PC-3 (cell line): ENCODE results near the gene NTRK2. TPM values are rescaled to one million over a fixed set of nuclear protein-coding genes. Genes with fewer than 3 reads are reported as not detected.

Source experiments
- ATAC-seq: fragments of 200-7000 bp; cut with Tn5 transposase; 2 replicates; pipeline ENCODE4 v1.9.1; 2020; ENCODE audit warnings: mild to moderate bottlenecking, moderate library complexity
- BruUV-seq: library from RNA; stranded (reverse); fragments of 400-500 nt; replicated peaks from 2 replicates; lab custom pipeline; 2021; lab: Mats Ljungman, UMichigan
- CTCF ChIA-PET: fragments of 300-600 bp; sonication (Branson Sonifier 250); formaldehyde crosslinking; loops from one replicate; lab custom pipeline; 2022; ENCODE audit warnings: antibody characterized with exemption; lab: Charles Lee
- POLR2A ChIA-PET: fragments of 300-600 bp; sonication (Branson Sonifier 250); formaldehyde crosslinking; loops from one replicate; lab custom pipeline; 2022; ENCODE audit warnings: antibody characterized with exemption; ENCODE audit not compliant: unreplicated experiment; lab: Charles Lee
- DNase-seq: peaks from one replicate; pipeline ENCODE4 v3.0.0-alpha.2; 2015
- H2AFZ ChIP-seq: fragments of 300-600 bp; sonication (generic); 2 replicates; pipeline ENCODE4 v1.6.0; 2016; ENCODE audit warnings: antibody characterized with exemption, low read length
- H3F3A ChIP-seq: fragments of 300-600 bp; sonication (generic); one replicate; pipeline ENCODE4 v1.6.0; 2017; ENCODE audit warnings: antibody characterized with exemption, low read length, control low read depth, mild to moderate bottlenecking; ENCODE audit not compliant: unreplicated experiment
- H3K27ac ChIP-seq: fragments of 300-600 bp; sonication (generic); 2 replicates; pipeline ENCODE4 v1.5.1; 2016; ENCODE audit warnings: mild to moderate bottlenecking, low read length
- H3K27me3 ChIP-seq: fragments of 300-600 bp; sonication (generic); 2 replicates; pipeline ENCODE4 v1.6.1; 2016; ENCODE audit warnings: low read length, mixed read lengths
- H3K36me3 ChIP-seq: fragments of 300-600 bp; sonication (generic); 2 replicates; pipeline ENCODE4 v1.6.1; 2016; ENCODE audit warnings: low read depth, mixed run types, low read length, mixed read lengths
- H3K4me1 ChIP-seq: fragments of 300-600 bp; sonication (generic); 2 replicates; pipeline ENCODE4 v1.5.1; 2016; ENCODE audit warnings: low read length; ENCODE audit not compliant: insufficient read depth
- H3K4me2 ChIP-seq: fragments of 300-600 bp; sonication (generic); 2 replicates; pipeline ENCODE4 v1.6.0; 2016; ENCODE audit warnings: low read length
- H3K4me3 ChIP-seq: fragments of 300-600 bp; sonication (generic); 2 replicates; pipeline ENCODE4 v1.5.1; 2016; ENCODE audit warnings: mild to moderate bottlenecking, low read length, mixed read lengths
- H3K79me2 ChIP-seq: fragments of 300-600 bp; sonication (generic); 2 replicates; pipeline ENCODE4 v1.6.1; 2017; ENCODE audit warnings: low read length, mixed read lengths
- H3K9ac ChIP-seq: fragments of 300-600 bp; sonication (generic); 2 replicates; pipeline ENCODE4 v1.6.0; 2016; ENCODE audit warnings: mild to moderate bottlenecking, low read length
- H3K9me2 ChIP-seq: fragments of 300-600 bp; sonication (generic); replicated peaks from 2 replicates; pipeline ENCODE4 v1.6.1; 2016; ENCODE audit warnings: mixed run types, low read length, mixed read lengths
- H3K9me3 ChIP-seq: fragments of 300-600 bp; sonication (generic); 2 replicates; pipeline ENCODE4 v1.6.1; 2016; ENCODE audit warnings: low read length, mixed read lengths
- H4K20me1 ChIP-seq: fragments of 300-600 bp; sonication (generic); 2 replicates; pipeline ENCODE4 v1.6.1; 2016; ENCODE audit warnings: low read length, mixed read lengths
- EZH2 ChIP-seq: fragments of 300-600 bp; sonication (generic); IDR thresholded peaks from one replicate; pipeline ENCODE4 v1.6.1; 2017; ENCODE audit warnings: antibody characterized with exemption, mild to moderate bottlenecking, low read length; ENCODE audit not compliant: unreplicated experiment
- EZH2phosphoT487 ChIP-seq: fragments of 300-600 bp; sonication (generic); IDR thresholded peaks from 2 replicates; pipeline ENCODE4 v1.6.1; 2018; ENCODE audit warnings: mild to moderate bottlenecking, antibody characterized with exemption, low read length, borderline replicate concordance
- intact Hi-C: fragments of 100-400 bp; cut with micrococcal nuclease; formaldehyde crosslinking; loops from 2 replicates; pipeline ENCODE4 v1.9.0; 2023
- total RNA-seq: library from RNA; depleted of rRNA; stranded (reverse); fragments of >200 nt; gene quantifications from 2 replicates; pipeline ENCODE4 v1.2.3, GENCODE V29; 2014
- TF ChIP-seq, protein P1 (sequence below): fragments of 300-600 bp; sonication (generic); conservative IDR thresholded peaks from 2 replicates; pipeline ENCODE4 v1.5.1; 2017; ENCODE audit warnings: antibody characterized with exemption, low read depth, mild to moderate bottlenecking, low read length

NTRK2 gene
- total RNA-seq, 1 experiment from 2014 or later, result not detected

DNA sequence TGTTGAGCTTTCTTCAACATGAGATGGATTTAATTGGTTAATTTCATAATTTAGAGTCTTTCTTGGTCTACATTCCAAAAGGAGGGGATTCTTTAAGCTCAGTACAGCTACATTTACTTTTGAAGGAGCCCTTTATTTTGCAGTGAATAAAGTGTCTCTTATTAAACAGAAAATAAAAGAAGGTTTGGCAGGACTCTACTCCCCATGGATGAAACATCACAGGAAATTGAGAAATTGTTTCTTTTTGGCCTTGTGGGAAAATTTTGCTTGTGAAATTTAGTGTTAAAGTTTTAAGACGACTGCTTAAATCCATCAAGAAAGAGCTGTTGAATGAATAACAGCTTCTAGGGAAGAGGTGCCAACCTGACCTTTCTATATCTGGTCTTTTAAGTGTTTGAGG lies 187.7 kb downstream of the NTRK2 start:
- no peak overlapping the region for H2AFZ ChIP-seq
- H4K20me1 ChIP-seq, result no peaks in the 10 kb centered on the region
- H3K27me3 ChIP-seq, result no peaks in the 10 kb centered on the region; the same call in 1 of the 2 replicates
- no peak for DNase-seq
- intact Hi-C loops, result no loop called here
- no peak overlapping the region for H3K4me3 ChIP-seq
- no peaks in the 10 kb centered on the region for H3K79me2 ChIP-seq
- no peak for ATAC-seq
- no peaks in the 10 kb centered on the region for H3K36me3 ChIP-seq
- no peak for TF ChIP-seq EZH2
- TF ChIP-seq EZH2phosphoT487, result no peak
- TF ChIP-seq, protein P1, sequence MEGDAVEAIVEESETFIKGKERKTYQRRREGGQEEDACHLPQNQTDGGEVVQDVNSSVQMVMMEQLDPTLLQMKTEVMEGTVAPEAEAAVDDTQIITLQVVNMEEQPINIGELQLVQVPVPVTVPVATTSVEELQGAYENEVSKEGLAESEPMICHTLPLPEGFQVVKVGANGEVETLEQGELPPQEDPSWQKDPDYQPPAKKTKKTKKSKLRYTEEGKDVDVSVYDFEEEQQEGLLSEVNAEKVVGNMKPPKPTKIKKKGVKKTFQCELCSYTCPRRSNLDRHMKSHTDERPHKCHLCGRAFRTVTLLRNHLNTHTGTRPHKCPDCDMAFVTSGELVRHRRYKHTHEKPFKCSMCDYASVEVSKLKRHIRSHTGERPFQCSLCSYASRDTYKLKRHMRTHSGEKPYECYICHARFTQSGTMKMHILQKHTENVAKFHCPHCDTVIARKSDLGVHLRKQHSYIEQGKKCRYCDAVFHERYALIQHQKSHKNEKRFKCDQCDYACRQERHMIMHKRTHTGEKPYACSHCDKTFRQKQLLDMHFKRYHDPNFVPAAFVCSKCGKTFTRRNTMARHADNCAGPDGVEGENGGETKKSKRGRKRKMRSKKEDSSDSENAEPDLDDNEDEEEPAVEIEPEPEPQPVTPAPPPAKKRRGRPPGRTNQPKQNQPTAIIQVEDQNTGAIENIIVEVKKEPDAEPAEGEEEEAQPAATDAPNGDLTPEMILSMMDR, result no peak
- BruUV-seq, result no TSS peak
- POLR2A ChIA-PET, result no interaction called here
- CTCF ChIA-PET, result no interaction called here
- no peak overlapping the region for H3K27ac ChIP-seq
- H3K4me1 ChIP-seq, result no peaks in the 10 kb centered on the region
- H3K9me2 ChIP-seq, result no peaks in the 10 kb centered on the region
- no peaks in the 10 kb centered on the region for H3F3A ChIP-seq
- H3K9me3 ChIP-seq, result no peaks in the 10 kb centered on the region
- H3K4me2 ChIP-seq, result no peak overlapping the region
- no peak overlapping the region for H3K9ac ChIP-seq

DNA sequence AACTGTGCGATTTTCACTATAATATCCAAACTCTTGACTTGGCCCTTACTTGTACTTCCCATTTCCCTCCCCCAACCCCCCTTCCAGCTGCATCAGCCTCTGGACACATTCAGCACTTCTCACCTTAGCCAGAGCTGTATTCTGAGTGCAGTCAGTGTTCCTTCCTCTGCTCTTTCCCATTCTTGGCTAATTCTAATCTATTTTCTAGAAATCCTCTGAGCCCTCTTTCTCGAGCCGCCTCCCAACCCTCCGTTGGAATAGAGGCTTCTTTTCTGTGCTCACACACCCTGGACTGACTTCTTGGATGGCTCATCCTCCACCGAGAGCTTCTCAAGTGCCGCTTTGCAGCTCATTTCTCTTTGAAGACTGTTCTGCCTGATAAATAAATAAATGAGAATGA lies 188.8 kb downstream of the NTRK2 start:
- Histone ChIP-seq H2AFZ (no peak overlapping the region), H3K27ac (no peak overlapping the region), H3K4me2 (no peak overlapping the region), H3K9me3 (no peaks in the 10 kb centered on the region), H3K4me1 (no peaks in the 10 kb centered on the region), H3K9me2 (no peaks in the 10 kb centered on the region), H3F3A (no peaks in the 10 kb centered on the region), H3K9ac (no peak overlapping the region), H3K79me2 (no peaks in the 10 kb centered on the region), H4K20me1 (no peaks in the 10 kb centered on the region), H3K4me3 (no peak overlapping the region), H3K36me3 (no peaks in the 10 kb centered on the region), H3K27me3 (no peaks in the 10 kb centered on the region; the same call in 1 of the 2 replicates)
- TF ChIP-seq EZH2phosphoT487, result no peak
- ATAC-seq, result no peak
- no peak for DNase-seq
- POLR2A ChIA-PET, result no interaction called here
- CTCF ChIA-PET, result no interaction called here
- intact Hi-C loops, result no loop called here
- no TSS peak for BruUV-seq

DNA sequence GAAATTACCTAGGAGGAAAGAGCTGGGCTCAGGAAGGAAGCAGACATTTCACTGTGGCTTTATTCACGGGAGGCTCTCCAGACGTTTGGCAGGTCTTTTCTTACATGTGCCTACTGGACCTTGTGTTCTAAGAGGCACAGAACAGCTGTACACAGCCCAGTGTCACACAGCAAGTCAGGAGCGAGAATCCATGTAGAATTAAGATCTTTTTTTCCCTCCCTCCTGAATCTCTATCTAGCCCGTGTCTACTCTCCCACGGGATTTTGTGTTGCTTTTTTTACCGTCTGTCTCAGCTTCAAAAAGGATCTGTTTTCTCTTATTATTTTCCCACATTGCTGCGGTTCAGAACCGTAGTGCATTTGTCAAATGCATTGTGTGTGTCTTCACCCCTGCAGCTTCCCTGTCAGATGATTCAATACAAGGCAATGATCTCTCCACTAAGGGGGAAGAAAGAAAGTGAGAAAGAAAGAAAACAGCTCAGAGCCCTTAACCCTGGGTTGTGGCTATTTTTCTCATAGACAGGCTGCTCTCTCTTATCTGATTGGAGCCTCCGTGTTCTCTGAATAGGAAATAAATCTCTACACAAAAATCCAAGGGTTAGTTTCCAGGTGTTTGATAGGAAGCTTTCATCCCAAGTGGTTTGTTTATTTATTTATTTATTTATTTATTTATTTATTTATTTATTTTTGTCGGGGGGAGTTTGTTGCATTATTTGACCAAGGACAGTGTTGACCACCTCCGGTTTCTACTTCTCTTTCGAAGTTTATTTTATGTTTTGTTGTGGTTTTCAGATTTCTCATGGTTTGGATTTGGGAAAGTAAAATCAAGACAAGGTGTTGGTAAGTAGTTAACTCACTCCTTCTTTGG lies 191.0 kb downstream of the NTRK2 start:
- no peak overlapping the region for H3K27ac ChIP-seq
- no peaks in the 10 kb centered on the region for H3K36me3 ChIP-seq
- H3K4me1 ChIP-seq, result no peaks in the 10 kb centered on the region
- ChIA-PET POLR2A (no interaction called here), CTCF (no interaction called here)
- H3K9ac ChIP-seq, result no peak overlapping the region
- DNase-seq (no peak), ATAC-seq (no peak)
- H3K79me2 ChIP-seq, result no peaks in the 10 kb centered on the region
- intact Hi-C loops, result no loop called here
- H3K4me2 ChIP-seq, result no peak overlapping the region
- H3K27me3 ChIP-seq, result no peaks in the 10 kb centered on the region; the same call in 1 of the 2 replicates
- H3K9me3 ChIP-seq, result no peaks in the 10 kb centered on the region
- no peak for TF ChIP-seq EZH2phosphoT487
- no peak for TF ChIP-seq EZH2
- TF ChIP-seq, protein P1, result no peak
- no peaks in the 10 kb centered on the region for H3F3A ChIP-seq
- H2AFZ ChIP-seq, result no peak overlapping the region
- H4K20me1 ChIP-seq, result no peaks in the 10 kb centered on the region
- no peaks in the 10 kb centered on the region for H3K9me2 ChIP-seq
- BruUV-seq, result no TSS peak
- H3K4me3 ChIP-seq, result no peak overlapping the region
